EH (cell line): ENCODE data around the gene XDH.
A peak's percentile ranks its signal among the peaks of the same experiment; 100 is the strongest.

ENCODE experiments used
- DNase-seq: peaks from one replicate; pipeline ENCODE4 v3.0.0-alpha.2; 2015; ENCODE audit warnings: low read depth

XDH gene

DNA sequence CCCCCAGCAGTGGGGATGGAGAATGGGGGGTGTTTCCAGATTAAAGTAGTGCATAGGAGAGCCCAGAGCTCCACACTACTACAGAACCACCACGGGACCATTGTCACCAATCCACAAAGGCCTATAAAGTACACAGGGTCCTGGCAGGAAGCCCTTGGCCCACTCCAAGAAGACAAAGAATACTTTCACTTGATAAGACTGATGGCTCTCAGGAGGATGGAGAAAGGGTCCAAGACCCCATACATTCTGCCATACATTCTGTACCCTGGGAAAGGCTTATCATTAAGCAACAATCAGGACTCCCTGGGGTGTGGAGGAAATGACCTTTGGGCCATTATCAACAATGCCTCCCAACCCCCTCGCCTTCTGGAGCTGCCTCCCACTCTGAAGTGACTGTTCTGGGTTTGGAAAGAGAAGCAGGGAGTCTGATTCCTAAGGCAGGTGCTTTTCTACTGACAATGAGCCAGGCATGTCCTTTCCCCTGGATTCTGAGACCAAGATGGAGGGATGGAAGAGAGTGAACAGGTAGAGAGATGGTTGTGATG, 85.4 kb downstream of the XDH start:
- DNase-seq = no peak

DNA sequence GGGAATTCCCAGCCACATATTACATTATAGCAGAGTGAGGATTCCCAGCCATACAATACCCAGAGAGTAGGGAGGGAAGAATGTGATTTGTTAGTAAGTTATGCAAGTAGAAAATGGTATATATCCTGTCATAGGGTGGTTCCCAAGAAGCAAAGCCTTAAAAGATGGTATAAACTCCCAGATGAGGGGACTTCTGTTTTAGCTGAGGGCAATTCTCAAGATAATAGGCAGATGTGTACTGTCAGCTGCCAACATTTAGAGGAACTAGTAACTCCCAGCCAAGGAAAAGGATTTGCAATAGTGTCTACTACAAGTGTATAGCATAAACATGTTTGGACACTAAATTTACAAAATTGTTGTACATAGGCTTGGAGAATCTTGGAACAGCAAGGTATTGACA, 86.5 kb downstream of the XDH start:
- DNase-seq = no peak

DNA sequence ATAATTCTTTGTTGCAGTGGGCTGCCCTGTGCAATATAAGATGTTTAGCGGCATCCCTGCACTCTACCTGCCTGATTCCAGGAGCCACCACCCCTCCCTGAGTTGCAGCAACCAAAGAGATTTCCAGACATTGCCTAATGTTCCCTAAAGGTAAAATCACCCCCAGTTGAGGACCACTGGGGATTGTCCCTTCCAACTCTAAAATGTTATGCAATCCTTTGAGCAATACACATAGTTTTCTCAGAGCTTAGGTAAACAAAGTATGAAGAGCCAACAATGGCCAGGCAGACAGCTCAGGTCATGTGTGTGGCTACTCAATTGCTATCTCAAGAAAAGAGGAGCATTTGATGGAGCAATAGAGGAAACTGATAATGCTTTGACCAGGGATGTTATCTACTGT, 87.0 kb downstream of the XDH start:
- DNase-seq = no peak

DNA sequence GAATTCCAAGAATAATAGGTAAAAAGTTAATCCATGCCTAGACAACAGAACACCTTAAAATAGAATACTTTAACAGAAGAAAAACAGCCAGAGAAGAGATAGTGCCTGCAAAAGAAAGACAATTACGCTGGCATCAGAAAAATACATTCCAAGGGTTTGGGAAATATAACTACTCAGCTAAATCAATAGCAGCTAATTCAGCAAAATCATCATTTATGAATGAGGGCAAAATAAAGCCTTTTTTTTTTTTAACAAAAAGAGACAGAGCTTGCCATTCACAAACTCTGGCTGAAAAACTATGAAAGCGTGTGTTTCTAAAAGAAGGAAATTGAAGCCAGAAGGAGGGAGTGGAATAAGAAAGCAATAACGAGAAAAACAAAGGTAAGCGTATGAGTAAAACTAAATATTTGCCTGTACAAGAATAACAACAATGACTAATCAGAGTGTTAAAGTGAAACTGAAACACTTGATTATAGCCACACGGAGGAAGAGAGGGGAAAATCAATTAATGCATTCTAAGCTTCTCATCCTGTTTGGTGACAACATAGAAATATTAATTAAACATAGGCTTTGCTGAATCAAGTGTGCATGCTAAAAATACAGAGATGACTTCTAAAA, 90.4 kb downstream of the XDH start:
- no peak for DNase-seq

DNA sequence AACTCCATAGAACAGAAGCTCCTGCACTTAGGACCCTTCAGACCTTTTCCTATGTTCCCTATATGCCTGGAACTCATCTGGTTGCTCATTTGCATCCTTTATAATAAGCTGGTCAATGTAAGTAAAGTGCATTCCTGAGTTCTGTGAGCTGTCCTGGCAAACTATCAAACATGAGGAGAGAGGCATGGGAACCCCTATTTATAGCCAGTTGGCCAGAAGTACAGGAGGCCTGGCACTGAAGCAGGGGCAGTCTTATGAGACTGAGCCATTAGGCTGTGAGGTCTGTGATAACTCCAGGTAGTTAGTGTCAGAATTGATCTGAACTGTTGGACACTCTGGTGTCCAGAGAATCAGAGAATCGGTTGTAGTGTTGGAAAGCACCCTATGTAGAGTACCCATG, 92.2 kb downstream of the XDH start:
- DNase-seq = peak; percentile 78

DNA sequence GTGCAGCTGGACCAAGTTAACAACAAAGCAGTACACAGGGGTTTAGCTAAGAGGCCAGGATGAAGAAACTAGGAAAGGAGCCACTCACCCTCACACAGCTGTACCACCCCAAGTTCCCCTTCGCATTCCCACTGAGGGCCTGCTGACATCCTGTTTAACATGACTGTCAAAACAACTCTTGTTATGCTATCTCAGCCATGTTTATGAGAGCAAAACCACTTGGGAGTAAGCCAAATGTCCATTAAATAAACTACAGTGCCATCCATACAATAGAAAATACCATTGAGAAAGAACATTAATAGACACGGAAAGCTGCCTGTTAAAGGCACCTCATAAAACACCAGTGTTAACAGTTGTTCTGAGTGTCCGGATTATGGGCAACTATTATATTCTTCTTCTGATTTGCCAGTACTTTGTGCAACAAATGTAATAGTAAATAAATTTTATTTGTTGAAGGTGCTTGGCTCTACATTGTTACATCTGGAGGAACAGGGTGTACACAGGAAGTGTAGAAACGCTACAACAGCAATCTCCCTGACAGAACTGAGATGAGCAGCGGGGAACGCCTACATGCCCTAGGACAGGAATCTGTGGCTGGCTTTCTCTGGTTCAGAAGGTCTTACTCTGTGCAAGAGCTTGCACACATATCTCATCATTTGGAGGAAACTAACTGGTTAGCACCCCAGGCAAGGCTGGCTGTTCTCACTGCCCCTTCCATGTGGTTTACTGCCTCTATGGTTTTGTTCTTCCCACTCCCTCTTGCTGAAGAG, 95.0 kb downstream of the XDH start:
- peak; percentile 80 for DNase-seq

DNA sequence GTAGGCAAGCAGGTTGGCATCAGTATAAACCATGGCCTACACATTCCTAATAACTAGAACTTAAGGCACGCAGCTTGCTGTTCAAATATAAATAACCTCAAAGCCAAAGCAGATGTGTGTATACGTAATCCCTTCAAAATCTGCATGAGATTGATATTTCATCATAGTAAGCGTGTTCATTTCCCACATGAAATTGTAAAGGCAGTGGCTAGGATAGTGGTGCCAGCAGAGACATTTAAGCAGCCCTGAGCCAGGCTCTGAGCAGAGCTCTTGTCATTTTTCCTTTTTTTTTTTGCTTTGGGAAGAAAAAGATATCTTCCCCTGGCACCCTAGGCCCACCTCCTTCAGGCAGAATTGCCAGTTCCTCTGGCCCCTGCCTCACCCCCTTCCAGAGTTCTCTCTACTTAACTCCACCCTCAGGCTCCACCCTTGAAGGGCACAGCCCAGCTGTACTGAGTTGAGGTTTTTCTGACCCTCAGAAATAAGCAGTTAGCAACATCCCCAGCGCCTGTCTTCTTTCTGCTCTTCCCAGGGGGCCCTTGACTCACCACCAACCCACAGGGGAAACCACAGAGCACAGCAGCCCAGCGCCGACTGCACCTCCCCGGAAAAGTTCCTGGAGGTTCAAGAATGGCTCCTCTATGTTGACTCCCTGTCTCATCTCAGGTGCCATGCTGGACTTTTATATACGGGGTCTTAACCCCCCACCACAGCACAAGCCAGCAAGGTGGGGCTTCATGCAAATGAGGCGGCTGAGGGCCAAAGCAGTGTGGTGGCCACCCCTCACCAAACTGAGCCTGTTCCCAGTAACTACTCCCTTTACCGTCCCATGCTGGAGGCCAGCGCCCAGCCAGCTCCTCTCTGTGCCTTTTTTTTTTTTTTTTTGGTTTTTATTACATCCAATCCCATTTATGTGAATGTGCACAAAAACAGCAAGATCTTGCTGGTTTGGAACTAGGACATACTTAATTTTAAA, 95.9 kb downstream of the XDH start:
- DNase-seq = peak; percentile 89

DNA sequence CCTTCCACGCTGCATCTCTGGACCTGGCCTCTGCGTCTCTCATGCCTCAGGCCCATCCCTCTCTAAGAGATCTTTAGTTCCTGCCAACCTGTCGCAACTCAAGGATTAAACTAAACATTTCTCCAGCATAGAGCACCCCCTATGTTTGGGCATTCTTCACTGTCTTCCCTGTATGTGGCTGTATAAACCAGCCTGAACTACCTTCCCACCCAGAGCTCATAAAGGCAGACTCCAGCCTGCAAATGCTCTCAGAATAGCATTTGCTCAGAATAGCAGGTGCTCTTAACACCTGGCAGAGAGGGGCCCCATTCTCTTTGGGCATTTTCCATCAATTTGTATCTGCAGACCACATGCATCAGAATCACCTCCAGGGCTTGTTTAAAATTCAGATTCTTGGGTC, 97.1 kb downstream of the XDH start:
- DNase-seq = no peak

DNA sequence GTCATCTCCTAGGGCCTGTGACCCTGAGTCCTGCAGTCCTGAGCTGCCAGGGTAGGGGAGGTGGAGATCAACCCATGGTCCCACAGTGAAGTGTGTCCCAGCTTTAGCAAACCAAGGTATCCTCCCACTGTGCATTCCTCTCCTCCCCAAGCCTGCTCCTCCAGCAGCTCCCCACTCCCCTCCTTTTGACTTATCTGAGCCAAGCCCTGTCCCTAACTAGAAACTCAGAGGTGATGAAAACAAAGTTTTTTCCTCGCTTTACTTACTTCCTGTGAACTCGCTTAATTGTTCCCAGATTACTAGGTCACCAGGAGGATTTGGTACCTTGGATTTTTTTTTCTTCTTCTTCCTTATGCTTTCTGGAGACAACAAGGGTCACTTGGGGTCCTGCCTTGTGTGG, 99.8 kb downstream of the XDH start:
- no peak for DNase-seq

DNA sequence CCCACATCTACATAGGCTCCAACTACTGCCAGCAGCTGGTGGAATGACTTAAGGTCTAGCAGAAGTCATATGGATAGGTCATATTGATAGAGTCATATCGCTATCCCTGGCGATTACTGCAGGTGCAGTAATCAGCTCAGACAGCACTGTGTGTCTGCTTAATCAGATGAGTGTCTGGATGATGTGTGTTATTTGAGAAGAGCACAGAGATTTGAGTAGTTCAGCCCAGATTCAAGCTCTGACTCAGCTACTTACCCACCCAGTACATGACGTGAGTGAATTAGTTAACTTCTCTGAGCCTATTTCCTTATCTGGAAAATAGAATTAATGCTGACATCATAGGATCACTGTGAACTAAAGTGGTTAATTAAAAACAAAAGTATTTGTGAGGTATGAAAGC, 101.6 kb downstream of the XDH start:
- DNase-seq = peak; percentile 63

DNA sequence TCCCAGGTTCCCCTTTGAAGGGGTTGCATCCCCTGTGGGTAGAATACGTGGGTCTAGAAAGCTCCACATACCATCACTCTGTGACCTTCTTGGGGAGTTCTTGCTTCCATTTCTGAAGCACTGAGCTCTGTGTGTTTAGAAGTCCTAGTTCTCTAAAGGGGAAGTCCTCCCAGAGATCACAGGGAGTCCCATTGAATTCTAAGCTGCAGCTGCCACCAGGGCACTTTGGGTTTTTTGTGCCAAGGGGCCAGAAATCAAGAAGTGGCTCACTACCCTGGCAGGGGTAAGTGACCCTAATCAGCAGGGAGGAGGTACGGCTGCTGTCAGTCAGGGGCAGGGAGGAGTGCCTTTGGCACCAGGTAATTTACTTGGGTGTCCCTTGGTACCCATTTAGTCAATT, 109.7 kb downstream of the XDH start:
- DNase-seq = no peak

DNA sequence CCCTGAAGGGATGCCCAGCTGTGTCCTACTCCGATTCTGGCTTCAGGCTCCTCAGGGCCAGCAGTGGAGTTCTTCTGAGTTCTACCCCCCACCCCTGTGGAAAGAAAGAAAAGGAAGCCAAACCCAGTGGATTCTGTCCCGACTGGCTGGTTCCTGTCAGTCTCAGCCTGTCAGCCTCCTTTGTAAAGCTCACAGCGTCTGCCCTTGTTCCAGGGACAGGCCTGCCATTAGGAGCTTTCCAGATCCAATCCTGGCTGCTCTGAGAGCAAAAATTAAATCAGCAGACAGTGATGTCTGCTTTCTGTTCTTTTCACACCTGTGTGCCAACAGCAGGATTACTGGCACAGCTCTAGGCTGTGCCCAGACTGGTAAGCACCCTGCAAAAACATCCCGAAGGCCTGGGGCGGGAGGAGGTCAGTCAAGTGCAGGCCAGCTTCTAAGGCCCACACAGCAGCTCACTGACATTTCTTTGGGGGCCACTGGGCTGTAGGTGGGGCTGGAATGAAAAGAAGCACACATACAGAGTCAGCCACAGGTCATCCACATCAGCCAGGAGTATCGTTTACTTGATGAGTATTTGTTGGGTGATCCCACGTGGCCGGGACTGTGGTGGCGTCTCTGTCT, 111.5 kb downstream of the XDH start:
- no peak for DNase-seq

DNA sequence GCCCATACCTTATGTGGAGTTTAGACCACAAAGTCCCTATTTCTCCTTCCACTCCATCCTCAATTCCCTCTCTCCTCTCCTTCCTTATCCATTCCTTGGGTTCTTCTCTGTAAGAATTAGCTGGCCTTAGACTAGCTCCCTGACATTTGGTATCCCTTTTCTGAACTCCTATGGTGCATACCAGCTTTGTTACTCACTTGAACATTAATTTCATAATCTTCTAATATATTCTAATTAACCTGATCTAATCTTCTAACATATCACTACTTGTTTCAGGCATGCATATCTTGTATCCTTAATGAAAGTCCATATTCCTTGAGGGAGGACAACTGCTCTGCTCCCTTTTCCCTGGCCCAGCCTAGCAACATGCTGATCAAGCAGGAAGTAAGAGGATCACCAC, 114.2 kb downstream of the XDH start:
- DNase-seq = peak; percentile 31

DNA sequence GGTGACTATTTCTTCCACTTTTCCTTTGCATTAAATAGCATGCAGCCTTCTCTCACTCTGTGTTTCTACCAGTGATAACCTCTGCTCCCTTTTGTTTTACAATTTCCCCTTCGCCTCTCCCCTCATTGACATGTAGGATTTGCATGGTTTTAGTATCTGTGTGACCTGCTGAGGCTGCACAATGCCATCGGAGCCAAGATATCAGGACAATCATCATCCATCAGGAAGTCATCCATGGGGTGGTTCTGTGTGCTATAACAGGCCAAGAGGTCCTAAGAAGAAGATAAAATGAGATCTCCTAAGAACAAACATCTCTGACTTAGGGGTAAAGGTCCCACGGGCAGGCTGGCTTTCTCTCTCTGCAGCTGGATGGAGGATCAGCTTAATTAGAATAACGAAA, 115.0 kb downstream of the XDH start:
- no peak for DNase-seq

DNA sequence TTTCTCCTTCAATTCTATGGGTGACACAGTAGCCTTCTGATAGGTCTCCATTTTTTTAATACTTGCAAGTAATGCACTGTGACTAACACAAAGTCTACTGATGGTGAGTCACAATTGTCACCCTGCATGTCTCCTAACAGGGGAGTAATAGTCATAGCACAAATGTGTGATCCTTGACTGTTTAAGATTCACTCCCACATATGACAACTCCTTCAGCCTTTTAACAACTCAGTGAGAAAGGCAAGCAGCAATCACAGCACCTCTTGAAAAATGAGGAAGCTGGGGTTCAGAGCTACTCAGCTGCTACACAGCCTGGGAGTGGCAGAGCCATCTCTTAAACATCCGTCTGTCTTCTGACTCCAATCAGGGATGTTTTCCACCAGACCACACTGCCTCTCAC, 116.8 kb downstream of the XDH start:
- DNase-seq = peak; percentile 88

DNA sequence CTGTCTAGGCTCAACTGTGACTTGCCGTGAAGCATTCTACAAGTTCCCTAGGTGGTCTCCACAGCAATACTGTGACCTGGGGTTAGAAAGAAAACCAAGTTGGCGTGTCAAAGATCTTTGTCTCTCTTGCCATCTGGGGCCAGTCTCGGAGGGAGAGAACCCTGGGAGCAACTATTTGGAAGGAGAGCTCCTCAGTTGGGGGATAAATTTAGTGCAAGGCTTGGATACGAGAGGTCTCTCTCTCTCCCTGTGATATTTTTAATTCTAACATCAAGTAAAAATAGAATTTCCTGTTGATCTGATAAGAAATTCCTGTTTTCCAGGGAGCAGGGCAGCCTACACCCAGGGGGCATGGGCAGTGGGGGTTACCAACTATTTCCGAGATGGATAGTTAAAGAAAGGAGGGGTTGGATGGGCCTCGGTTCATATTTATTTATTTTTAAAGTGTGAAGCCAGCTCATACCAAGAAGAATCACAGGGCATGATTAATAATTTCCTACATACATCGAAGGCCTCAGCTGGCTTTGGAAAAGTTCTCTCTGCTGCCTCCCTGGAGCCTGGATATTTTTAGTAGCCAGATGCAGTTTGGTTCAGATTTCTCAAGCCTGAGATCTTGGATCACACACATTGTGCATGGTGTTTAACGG, 117.8 kb downstream of the XDH start:
- peak; percentile 92 for DNase-seq

DNA sequence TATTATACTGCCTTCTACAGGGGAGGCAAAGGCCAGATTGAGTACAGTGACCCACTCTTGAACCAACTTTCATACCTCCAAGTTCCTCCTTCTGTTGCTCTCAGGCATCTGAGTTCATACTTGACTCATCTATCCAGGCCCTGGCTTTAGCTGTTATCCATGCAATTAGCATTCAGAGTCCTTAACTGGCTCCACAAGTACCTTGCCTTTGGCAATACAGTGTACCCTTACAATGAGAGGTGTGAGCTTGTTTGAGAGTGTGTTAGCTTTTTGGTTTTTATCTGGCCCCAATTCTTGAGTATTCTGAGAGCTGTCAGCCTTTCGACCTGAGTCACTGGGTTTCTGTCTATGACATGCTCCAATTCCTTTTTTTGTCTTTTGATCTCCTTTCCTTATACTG, 120.3 kb downstream of the XDH start:
- DNase-seq = peak; percentile 49

DNA sequence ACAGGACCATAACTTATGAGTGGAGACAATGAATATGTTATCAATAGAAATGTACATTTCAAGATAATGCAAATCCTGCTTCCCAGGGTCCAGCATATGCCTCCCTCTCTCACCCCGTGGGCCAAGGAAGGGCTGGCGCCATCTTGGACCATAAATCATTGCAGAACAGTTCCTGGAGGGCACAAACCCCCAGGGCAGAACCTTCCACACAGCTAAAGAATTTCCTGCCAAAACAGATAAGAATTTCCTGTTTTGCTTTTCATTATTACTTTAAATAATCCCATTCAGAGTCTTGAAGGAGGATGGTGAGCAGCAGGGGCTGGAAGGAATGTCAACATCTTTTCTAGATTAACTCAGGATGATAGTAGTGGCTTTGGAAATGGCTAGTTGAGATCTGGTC, 126.9 kb downstream of the XDH start:
- peak; percentile 88 for DNase-seq

DNA sequence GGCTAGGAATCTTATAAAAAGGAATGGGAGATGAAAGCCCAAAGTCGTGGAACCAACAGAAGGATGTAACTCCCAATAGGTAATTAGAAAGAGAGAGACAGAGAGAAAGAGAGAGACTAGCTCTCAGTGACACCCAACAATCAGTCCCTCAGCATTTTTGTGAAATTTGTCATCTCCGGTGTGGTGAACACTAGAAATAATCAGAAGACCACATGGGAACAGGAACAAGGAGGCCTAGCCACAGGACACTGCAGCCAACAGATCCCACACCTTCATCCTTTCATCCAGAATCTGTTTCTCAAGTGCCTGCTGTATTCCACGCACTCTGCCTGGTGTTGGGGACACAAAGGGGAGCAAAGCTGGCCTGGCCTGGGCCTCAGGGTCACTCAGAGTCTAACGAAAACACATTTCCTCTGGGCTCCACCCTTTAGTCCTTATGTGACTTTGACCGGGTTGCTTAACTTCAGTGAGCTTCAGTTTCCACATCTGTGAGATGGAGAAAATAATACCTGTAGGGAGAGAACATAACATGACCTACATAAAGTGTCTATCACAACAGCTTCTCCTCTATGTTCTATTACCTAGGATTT, 127.5 kb downstream of the XDH start:
- DNase-seq = peak; percentile 78

DNA sequence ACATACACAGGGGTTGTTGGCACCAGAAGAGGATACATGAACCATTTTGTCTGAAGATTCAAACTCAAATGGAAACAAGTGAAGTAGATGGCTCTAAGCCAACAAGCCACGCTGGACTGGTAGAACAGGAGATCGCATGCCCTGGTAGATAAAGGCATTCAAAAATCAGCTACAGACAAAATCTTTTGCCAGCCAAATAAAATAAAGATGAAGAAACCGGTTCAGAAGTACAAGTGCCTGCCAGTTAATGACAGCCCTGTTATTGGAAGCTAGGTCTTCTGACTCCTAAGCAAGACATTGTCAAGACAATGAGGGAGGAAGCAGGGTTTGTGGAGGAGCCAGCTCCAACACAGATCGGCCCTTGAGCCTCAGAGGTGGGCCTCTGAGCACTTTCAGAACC, 128.3 kb downstream of the XDH start:
- no peak for DNase-seq
